Mesenchymal stem cell (in vitro differentiated cells and primary cell): ENCODE results near the gene C3orf38.

Experiments used
- DNase-seq: peaks from one replicate; pipeline ENCODE4 v3.0.0-alpha.2; 2013
- H2AFZ ChIP-seq: one replicate; pipeline ENCODE4 v1.6.1; 2013; ENCODE audit warnings: low read depth, mild to moderate bottlenecking, control low read depth, inconsistent platforms, low read length, moderate library complexity
- H2AK5ac ChIP-seq: 2 replicates; pipeline ENCODE4 v1.6.1; 2013; ENCODE audit warnings: low read length, moderate library complexity, mild to moderate bottlenecking, inconsistent platforms; ENCODE audit not compliant: severe bottlenecking
- H2BK120ac ChIP-seq: one replicate; pipeline ENCODE4 v1.6.1; 2013; ENCODE audit warnings: low read depth, mild to moderate bottlenecking, inconsistent platforms, low read length, moderate library complexity
- H2BK12ac ChIP-seq, 2 experiments: one replicate each; pipeline ENCODE4 v1.6.1; 2013; ENCODE audit warnings: inconsistent platforms in 2 of 2, low read length in 2 of 2, mild to moderate bottlenecking in 2 of 2, moderate library complexity in 2 of 2, control low read depth in 1 of 2
- H2BK15ac ChIP-seq: one replicate; pipeline ENCODE4 v1.6.1; 2013; ENCODE audit warnings: mild to moderate bottlenecking, low read depth, inconsistent platforms; ENCODE audit not compliant: poor library complexity, severe bottlenecking
- H2BK5ac ChIP-seq: 2 replicates; pipeline ENCODE4 v1.6.1; 2013; ENCODE audit warnings: low read depth, mild to moderate bottlenecking, low read length, control low read depth, inconsistent platforms; ENCODE audit not compliant: poor library complexity, severe bottlenecking
- H3K14ac ChIP-seq, 2 experiments: one replicate each; pipeline ENCODE4 v1.6.1; 2013; ENCODE audit warnings: inconsistent platforms in 2 of 2, low read length in 2 of 2, control low read depth in 1 of 2, mild to moderate bottlenecking in 1 of 2, moderate library complexity in 1 of 2
- H3K18ac ChIP-seq, 2 experiments: one replicate each; pipeline ENCODE4 v1.6.1; 2013; ENCODE audit warnings: inconsistent platforms in 2 of 2, low read length in 2 of 2, control low read depth in 1 of 2, low read depth in 1 of 2, mild to moderate bottlenecking in 1 of 2
- H3K23ac ChIP-seq, 2 experiments: one replicate each; pipeline ENCODE4 v1.6.1; 2013; ENCODE audit warnings: inconsistent platforms in 2 of 2, low read length in 2 of 2, mild to moderate bottlenecking in 2 of 2, moderate library complexity in 2 of 2, control low read depth in 1 of 2
- H3K27ac ChIP-seq: 2 replicates; pipeline ENCODE4 v1.5.1; 2013; ENCODE audit warnings: mild to moderate bottlenecking, moderate library complexity, low read length, control low read depth, inconsistent platforms; ENCODE audit not compliant: poor library complexity, severe bottlenecking
- H3K27me3 ChIP-seq, 2 experiments: 2 replicates each; pipeline versions ENCODE4 v1.6.1 to v1.7.0; 2013; ENCODE audit warnings: low read length in 2 of 2, mild to moderate bottlenecking in 2 of 2, moderate library complexity in 2 of 2, control low read depth in 1 of 2, inconsistent platforms in 1 of 2; ENCODE audit not compliant: control insufficient read depth in 1 of 2, insufficient read depth in 1 of 2
- H3K36me3 ChIP-seq, 2 experiments: 2 replicates each; pipeline versions ENCODE4 v1.6.1 to v1.7.0; 2013; ENCODE audit warnings: low read length in 2 of 2, control low read depth in 1 of 2, inconsistent platforms in 1 of 2, low read depth in 1 of 2, mild to moderate bottlenecking in 1 of 2; ENCODE audit not compliant: insufficient read depth in 2 of 2, control insufficient read depth in 1 of 2
- H3K4ac ChIP-seq, 2 experiments: one replicate each; pipeline ENCODE4 v1.6.1; 2013; ENCODE audit warnings: inconsistent platforms in 2 of 2, low read length in 2 of 2, mild to moderate bottlenecking in 2 of 2, moderate library complexity in 2 of 2, control low read depth in 1 of 2, low read depth in 1 of 2
- H3K4me1 ChIP-seq: 2 replicates; pipeline ENCODE4 v1.6.1; 2013; ENCODE audit warnings: low read depth, low read length, control low read depth; ENCODE audit not compliant: control insufficient read depth, insufficient read depth
- H3K4me2 ChIP-seq: 2 replicates; pipeline ENCODE4 v1.6.1; 2013; ENCODE audit warnings: low read length, mild to moderate bottlenecking, inconsistent platforms; ENCODE audit not compliant: poor library complexity, severe bottlenecking
- H3K4me3 ChIP-seq, 2 experiments: 2 replicates each; pipeline versions ENCODE4 v1.5.1 to v1.7.0; 2013; ENCODE audit warnings: low read length in 2 of 2, mild to moderate bottlenecking in 2 of 2, control low read depth in 1 of 2, low read depth in 1 of 2; ENCODE audit not compliant: insufficient read depth in 1 of 2
- H3K79me1 ChIP-seq: replicated peaks from 2 replicates; pipeline ENCODE4 v1.6.1; 2013; ENCODE audit warnings: mild to moderate bottlenecking, control low read depth, low read length, inconsistent platforms; ENCODE audit not compliant: poor library complexity, severe bottlenecking
- H3K9ac ChIP-seq: 2 replicates; pipeline ENCODE4 v1.7.0; 2013; ENCODE audit warnings: mild to moderate bottlenecking, low read length, moderate library complexity
- H3K9me3 ChIP-seq: 2 replicates; pipeline ENCODE4 v1.7.0; 2013; ENCODE audit warnings: mild to moderate bottlenecking, low read length; ENCODE audit not compliant: control insufficient read depth
- H4K8ac ChIP-seq: one replicate; pipeline ENCODE4 v1.6.1; 2013; ENCODE audit warnings: inconsistent platforms, mild to moderate bottlenecking, low read length, moderate library complexity
- H4K91ac ChIP-seq: one replicate; pipeline ENCODE4 v1.6.1; 2013; ENCODE audit warnings: mild to moderate bottlenecking, low read length, inconsistent platforms
- WGBS: methylation state at CpG from one replicate; pipeline ENCODE4 v1.1.7; 2013; ENCODE audit warnings: mixed read lengths; 5-methylcytosine and 5-hydroxymethylcytosine counted together

C3orf38 gene

DNA sequence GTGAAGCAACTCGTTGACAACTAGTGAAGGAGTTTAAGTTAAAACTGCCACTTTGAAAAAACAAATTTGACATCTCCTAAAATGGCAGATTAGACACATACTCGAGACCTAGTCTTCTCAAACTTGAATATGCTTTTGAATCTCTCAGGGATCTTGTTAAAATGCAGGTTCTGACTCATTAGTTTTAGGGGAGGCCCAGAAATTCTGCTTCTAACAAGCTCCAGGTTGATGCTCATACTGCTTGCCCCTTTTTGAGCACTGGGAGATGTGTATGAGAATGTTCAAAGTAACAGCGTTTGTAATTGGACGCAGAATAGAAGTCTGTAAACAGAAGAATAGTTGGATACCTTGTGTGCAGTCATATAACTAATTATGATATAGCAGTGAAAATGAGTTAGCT, 1.6 kb downstream of the C3orf38 start:
- peak overlapping the region; percentile 98 for H3K9ac ChIP-seq
- no peak overlapping the region for H3K4ac ChIP-seq
- peaks cover 12% of the 10 kb centered on the region for H3K79me1 ChIP-seq
- no peak overlapping the region for H2AK5ac ChIP-seq
- H3K18ac ChIP-seq: no peak overlapping the region
- no peak overlapping the region for H2AFZ ChIP-seq
- WGBS: 91% methylated on average over 4 of the region's 4 CpGs
- H3K27ac ChIP-seq: no peak overlapping the region
- H3K4me1 ChIP-seq: peaks cover 3% of the 10 kb centered on the region
- H3K9me3 ChIP-seq: no peaks in the 10 kb centered on the region
- H3K23ac ChIP-seq: no peak overlapping the region
- no peak overlapping the region for H2BK5ac ChIP-seq
- no peaks in the 10 kb centered on the region for H3K27me3 ChIP-seq
- H3K4me3 ChIP-seq: peak overlapping the region in 1 of 2 experiments; percentile 99
- H3K14ac ChIP-seq: no peak overlapping the region
- DNase-seq: peak; percentile 10
- H2BK15ac ChIP-seq: no peak overlapping the region
- H2BK12ac ChIP-seq: no peak overlapping the region
- H4K91ac ChIP-seq: no peak overlapping the region
- peak overlapping the region; percentile 70 for H3K4me2 ChIP-seq
- no peak overlapping the region for H4K8ac ChIP-seq
- peaks cover 9 to 32% of the 10 kb centered on the region in 2 experiments for H3K36me3 ChIP-seq
- no peak overlapping the region for H2BK120ac ChIP-seq

DNA sequence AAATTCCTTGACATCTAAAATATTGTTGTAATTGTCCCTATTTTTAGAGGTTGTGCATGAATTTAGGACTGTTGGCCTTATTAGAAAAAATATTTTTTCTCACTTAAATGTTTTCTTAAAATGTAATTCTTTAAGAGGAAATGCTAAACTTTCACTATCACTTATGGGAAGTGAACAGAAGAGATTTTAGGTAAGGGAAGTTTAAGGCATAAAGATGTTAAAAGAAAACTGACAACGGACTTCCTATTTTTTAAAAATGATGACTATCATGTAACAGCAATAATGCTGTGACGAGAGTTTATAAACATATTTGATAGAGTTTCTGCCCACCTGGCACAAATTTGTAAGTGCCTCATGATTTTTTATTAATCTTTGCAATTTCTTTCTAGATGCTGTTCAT, 3.1 kb downstream of the C3orf38 start:
- H3K27ac ChIP-seq: no peak overlapping the region
- WGBS: no CpG with 5 or more reads among the region's 2 CpGs
- H4K91ac ChIP-seq: no peak overlapping the region
- no peak overlapping the region for H3K4ac ChIP-seq
- no peak overlapping the region for H2BK5ac ChIP-seq
- H3K4me1 ChIP-seq: peaks cover 3% of the 10 kb centered on the region
- no peak overlapping the region for H3K18ac ChIP-seq
- no peak overlapping the region for H4K8ac ChIP-seq
- no peaks in the 10 kb centered on the region for H3K27me3 ChIP-seq
- H3K9me3 ChIP-seq: no peaks in the 10 kb centered on the region
- H3K23ac ChIP-seq: no peak overlapping the region
- no peak overlapping the region for H2BK12ac ChIP-seq
- H2BK15ac ChIP-seq: no peak overlapping the region
- no peak overlapping the region for H3K14ac ChIP-seq
- H3K9ac ChIP-seq: no peak overlapping the region
- no peak overlapping the region for H2BK120ac ChIP-seq
- H3K79me1 ChIP-seq: peaks cover 9% of the 10 kb centered on the region
- H2AFZ ChIP-seq: no peak overlapping the region
- no peak for DNase-seq
- no peak overlapping the region for H2AK5ac ChIP-seq
- peaks cover 9 to 47% of the 10 kb centered on the region in 2 experiments for H3K36me3 ChIP-seq
- H3K4me3 ChIP-seq: no peak overlapping the region
- no peak overlapping the region for H3K4me2 ChIP-seq

DNA sequence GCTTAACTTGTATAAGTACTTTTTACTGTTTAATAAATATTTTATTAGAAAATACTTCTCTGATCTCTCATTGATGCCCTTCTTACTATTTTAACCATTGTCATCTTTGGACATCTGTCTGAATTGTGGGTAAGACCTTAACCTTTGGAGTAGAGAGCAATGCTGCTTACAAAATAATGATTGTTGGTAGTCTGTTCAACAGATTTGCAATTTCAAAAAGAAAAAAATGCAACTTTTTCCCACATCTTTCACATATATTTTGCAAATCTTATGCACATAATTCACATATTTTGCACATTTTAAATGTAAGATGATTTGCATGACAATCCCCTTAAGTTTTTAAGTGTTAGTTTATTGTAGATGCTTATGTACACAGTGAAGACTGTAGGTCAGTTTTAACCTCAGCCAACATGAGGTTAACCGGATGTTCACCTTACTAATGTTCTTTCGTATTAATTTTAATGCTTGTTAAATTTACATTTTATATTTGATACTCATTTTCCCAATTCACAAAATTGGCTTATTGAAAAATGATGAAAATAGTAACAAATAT, 16.7 kb downstream of the C3orf38 start:
- Histone ChIP-seq H2AK5ac (no peak overlapping the region), H3K27ac (no peak overlapping the region), H3K4me1 (no peaks in the 10 kb centered on the region), H3K27me3 (no peaks in the 10 kb centered on the region), H2BK15ac (no peak overlapping the region), H3K4me3 (no peak overlapping the region), H3K4me2 (no peak overlapping the region), H3K9ac (no peak overlapping the region), H3K18ac (no peak overlapping the region), H4K8ac (no peak overlapping the region), H3K9me3 (no peaks in the 10 kb centered on the region), H2BK5ac (no peak overlapping the region), H2AFZ (no peak overlapping the region), H3K36me3 (peaks cover 0 to 9% of the 10 kb centered on the region in 2 experiments), H3K23ac (no peak overlapping the region), H2BK120ac (no peak overlapping the region), H3K14ac (no peak overlapping the region), H2BK12ac (no peak overlapping the region), H4K91ac (no peak overlapping the region), H3K4ac (no peak overlapping the region), H3K79me1 (peaks cover 8% of the 10 kb centered on the region)
- DNase-seq: no peak
- WGBS: no CpG with 5 or more reads among the region's 2 CpGs

- no peak overlapping the region for H3K4me3 ChIP-seq
- no peak overlapping the region for H4K91ac ChIP-seq
- WGBS: 93% methylated on average over 4 of the region's 6 CpGs
- H4K8ac ChIP-seq: no peak overlapping the region
- no peak overlapping the region for H3K9ac ChIP-seq
- no peak overlapping the region for H2BK15ac ChIP-seq
- no peaks in the 10 kb centered on the region for H3K27me3 ChIP-seq
- no peak overlapping the region for H3K27ac ChIP-seq
- H3K18ac ChIP-seq: no peak overlapping the region
- no peak overlapping the region for H2BK12ac ChIP-seq
- H3K4me2 ChIP-seq: no peak overlapping the region
- no peaks in the 10 kb centered on the region for H3K9me3 ChIP-seq
- DNase-seq: no peak
- no peak overlapping the region for H3K14ac ChIP-seq
- H3K4me1 ChIP-seq: no peaks in the 10 kb centered on the region
- H3K4ac ChIP-seq: no peak overlapping the region
- peaks cover 8% of the 10 kb centered on the region for H3K79me1 ChIP-seq
- no peak overlapping the region for H2BK120ac ChIP-seq
- H2BK5ac ChIP-seq: no peak overlapping the region
- H3K36me3 ChIP-seq: peaks cover 0 to 8% of the 10 kb centered on the region in 2 experiments
- H2AK5ac ChIP-seq: no peak overlapping the region
- no peak overlapping the region for H3K23ac ChIP-seq
- H2AFZ ChIP-seq: no peak overlapping the region
These were observed 17.4 kb downstream of the C3orf38 start for GRCh38 chr3:88167173-88167572.
